Ovary (tissue), 3 donors: ENCODE data around the gene PTPRG.

Source experiments
- CTCF ChIP-seq, 3 donors: fragments of 450-650 bp in 2 of 3; fragments of 200-600 bp in 1 of 3; IDR thresholded peaks; one replicate each; pipeline versions ENCODE4 v1.5.1 to v1.8.0; 2016 to 2022; ENCODE audit warnings: antibody characterized with exemption in 3 of 3, mild to moderate bottlenecking in 1 of 3
- EP300 ChIP-seq: sonication (generic); formaldehyde crosslinking; IDR thresholded peaks from one replicate; pipeline ENCODE4 v1.6.1; 2017; ENCODE audit warnings: antibody characterized with exemption
- POLR2A ChIP-seq: fragments of 450-650 bp; IDR thresholded peaks from one replicate; pipeline ENCODE4 v1.6.1; 2017; ENCODE audit warnings: antibody characterized with exemption, mild to moderate bottlenecking, moderate library complexity
- donor health status: DM: no; HTN: no; CAD: no.

- TF ChIP-seq CTCF (IDR thresholded peaks at IDR 0.05) (no peak), POLR2A (no peak), EP300 (no peak)
Measured at GRCh38 chr3:61595826-61596225, 34.5 kb downstream of the PTPRG start.
